ENCODE measurements around the gene ZNF423.

ZNF423 gene

GRCh38 chr16:49775581-49775980, 80.3 kb downstream of the ZNF423 start:
- ChIA-PET POLR2A (no interaction called here), CTCF (no interaction called here)
- no peak for TF ChIP-seq CTCF (IDR thresholded peaks at IDR 0.05; ENCODE audit: insufficient read depth, low read length, missing control alignments)

GRCh38 chr16:49775018-49775417, 80.9 kb downstream of the ZNF423 start:
- ChIA-PET CTCF (no interaction called here), POLR2A (no interaction called here)
- no peak for DNase-seq (ENCODE audit: low read depth, low spot score)
- H3K4me3 ChIP-seq (ENCODE audit: low read depth, low read length) = no peak overlapping the region
- TF ChIP-seq CTCF (IDR thresholded peaks at IDR 0.05; ENCODE audit: insufficient read depth, low read length, missing control alignments) = no peak

More at GRCh38 chr16:49775581-49775980, 80.3 kb downstream of the ZNF423 start:
- H3K4me3 ChIP-seq (ENCODE audit: low read depth, low read length) = no peak overlapping the region
- DNase-seq (ENCODE audit: low read depth, low spot score) = no peak

- ChIA-PET POLR2A (no interaction called here), CTCF (no interaction called here)
- DNase-seq (ENCODE audit: low read depth, low spot score) = no peak
- no peak overlapping the region for H3K4me3 ChIP-seq (ENCODE audit: low read depth, low read length)
- no peak for TF ChIP-seq CTCF (IDR thresholded peaks at IDR 0.05; ENCODE audit: insufficient read depth, low read length, missing control alignments)
These were observed 82.1 kb downstream of the ZNF423 start for GRCh38 chr16:49773534-49774475.

GRCh38 chr16:49767998-49768397, 87.9 kb downstream of the ZNF423 start:
- H3K4me3 ChIP-seq (ENCODE audit: low read depth, low read length) = no peak overlapping the region
- DNase-seq (ENCODE audit: low read depth, low spot score) = no peak
- TF ChIP-seq CTCF (IDR thresholded peaks at IDR 0.05; ENCODE audit: insufficient read depth, low read length, missing control alignments) = no peak
- POLR2A ChIA-PET = no interaction called here
- CTCF ChIA-PET = no interaction called here

GRCh38 chr16:49767414-49767813, 88.5 kb downstream of the ZNF423 start:
- TF ChIP-seq CTCF (IDR thresholded peaks at IDR 0.05; ENCODE audit: insufficient read depth, low read length, missing control alignments) = no peak
- DNase-seq (ENCODE audit: low read depth, low spot score) = no peak
- H3K4me3 ChIP-seq (ENCODE audit: low read depth, low read length) = no peak overlapping the region
- CTCF ChIA-PET = no interaction called here
- POLR2A ChIA-PET = no interaction called here

- CTCF ChIA-PET = no interaction called here
- H3K4me3 ChIP-seq (ENCODE audit: low read depth, low read length) = no peak overlapping the region
- no peak for TF ChIP-seq CTCF (IDR thresholded peaks at IDR 0.05; ENCODE audit: insufficient read depth, low read length, missing control alignments)
- no peak for DNase-seq (ENCODE audit: low read depth, low spot score)
- POLR2A ChIA-PET = no interaction called here
These were observed 89.7 kb downstream of the ZNF423 start for GRCh38 chr16:49766225-49766624.

All from AG04449 (cell line).